Glomerular endothelial cell (primary cell): ENCODE data around the gene FGB. TPM values are rescaled to one million over a fixed set of nuclear protein-coding genes. Genes with fewer than 3 reads are reported as not detected.
"Not testable (repeated sequence)": the region's sequence is repeated elsewhere in the genome, so short reads cannot be mapped to it uniquely, and the experiment has no call there.

Source experiments
- DNase-seq: peaks from one replicate; pipeline ENCODE4 v3.0.0-alpha.2; 2011; ENCODE audit warnings: low read depth, low spot score; ENCODE audit errors: extremely low read depth
- total RNA-seq: library from RNA; depleted of rRNA; stranded (reverse); fragments of >200 nt; gene quantifications from 2 replicates; pipeline ENCODE4 v1.2.3, GENCODE V29; 2015

The FGB gene
- total RNA-seq, 1 donor from 2014 or later: not detected

GRCh38 chr4:154594343-154594742, 31.5 kb downstream of the FGB start:
- DNase-seq: not testable (repeated sequence)

GRCh38 chr4:154595807-154596206, 33.0 kb downstream of the FGB start:
- DNase-seq: no peak

- not testable (repeated sequence) for DNase-seq
Measured at GRCh38 chr4:154597281-154597680, 34.5 kb downstream of the FGB start.

- DNase-seq: no peak
Measured at GRCh38 chr4:154597798-154598774, 35.3 kb downstream of the FGB start.

- DNase-seq: no peak
Measured at GRCh38 chr4:154602404-154603020, 39.7 kb downstream of the FGB start.

- no peak for DNase-seq
Measured at GRCh38 chr4:154603033-154603943, 40.5 kb downstream of the FGB start.

GRCh38 chr4:154604696-154605200, 41.9 kb downstream of the FGB start:
- no peak for DNase-seq

- DNase-seq: no peak
Measured at GRCh38 chr4:154606728-154607723, 44.2 kb downstream of the FGB start.

- no peak for DNase-seq
Measured at GRCh38 chr4:154608361-154609252, 45.8 kb downstream of the FGB start.

GRCh38 chr4:154609532-154609931, 46.7 kb downstream of the FGB start:
- no peak for DNase-seq

- DNase-seq: no peak
Measured at GRCh38 chr4:154610582-154610981, 47.8 kb downstream of the FGB start.

GRCh38 chr4:154611833-154612232, 49.0 kb downstream of the FGB start:
- no peak for DNase-seq

GRCh38 chr4:154612472-154613414, 49.9 kb downstream of the FGB start, which contains the start of gene FGG:
Gene FGG, minus strand, starts transcription at chr4:154612656. Its CDS starts 47 bp downstream, at chr4:154612609.
- DNase-seq: no peak

- DNase-seq: no peak
Measured at GRCh38 chr4:154614306-154614705, 51.5 kb downstream of the FGB start.

- no peak for DNase-seq
Measured at GRCh38 chr4:154615211-154615610, 52.4 kb downstream of the FGB start.

- no peak for DNase-seq
Measured at GRCh38 chr4:154616287-154616686, 53.5 kb downstream of the FGB start.

- DNase-seq: no peak
Measured at GRCh38 chr4:154616731-154617130, 53.9 kb downstream of the FGB start.
